IPS-15b (cell line): ENCODE data around the gene TAOK1.

Experiments used
- H3K27me3 ChIP-seq: one replicate; pipeline ENCODE4 v1.6.1; 2013; ENCODE audit warnings: low read length; ENCODE audit not compliant: control insufficient read depth, insufficient read depth
- H3K36me3 ChIP-seq: one replicate; pipeline ENCODE4 v1.6.1; 2013; ENCODE audit warnings: low read length; ENCODE audit not compliant: control insufficient read depth, insufficient read depth
- H3K4me1 ChIP-seq: one replicate; pipeline ENCODE4 v1.6.1; 2013; ENCODE audit warnings: mild to moderate bottlenecking, low read length; ENCODE audit not compliant: control insufficient read depth, insufficient read depth
- H3K4me3 ChIP-seq: one replicate; pipeline ENCODE4 v1.5.1; 2013; ENCODE audit warnings: low read depth, low read length
- H3K9ac ChIP-seq: one replicate; pipeline ENCODE4 v1.6.1; 2013; ENCODE audit warnings: low read depth, mild to moderate bottlenecking, low read length
- H3K9me3 ChIP-seq: one replicate; pipeline ENCODE4 v1.6.1; 2013; ENCODE audit warnings: mild to moderate bottlenecking, low read length; ENCODE audit not compliant: control insufficient read depth, insufficient read depth

TAOK1 gene

DNA sequence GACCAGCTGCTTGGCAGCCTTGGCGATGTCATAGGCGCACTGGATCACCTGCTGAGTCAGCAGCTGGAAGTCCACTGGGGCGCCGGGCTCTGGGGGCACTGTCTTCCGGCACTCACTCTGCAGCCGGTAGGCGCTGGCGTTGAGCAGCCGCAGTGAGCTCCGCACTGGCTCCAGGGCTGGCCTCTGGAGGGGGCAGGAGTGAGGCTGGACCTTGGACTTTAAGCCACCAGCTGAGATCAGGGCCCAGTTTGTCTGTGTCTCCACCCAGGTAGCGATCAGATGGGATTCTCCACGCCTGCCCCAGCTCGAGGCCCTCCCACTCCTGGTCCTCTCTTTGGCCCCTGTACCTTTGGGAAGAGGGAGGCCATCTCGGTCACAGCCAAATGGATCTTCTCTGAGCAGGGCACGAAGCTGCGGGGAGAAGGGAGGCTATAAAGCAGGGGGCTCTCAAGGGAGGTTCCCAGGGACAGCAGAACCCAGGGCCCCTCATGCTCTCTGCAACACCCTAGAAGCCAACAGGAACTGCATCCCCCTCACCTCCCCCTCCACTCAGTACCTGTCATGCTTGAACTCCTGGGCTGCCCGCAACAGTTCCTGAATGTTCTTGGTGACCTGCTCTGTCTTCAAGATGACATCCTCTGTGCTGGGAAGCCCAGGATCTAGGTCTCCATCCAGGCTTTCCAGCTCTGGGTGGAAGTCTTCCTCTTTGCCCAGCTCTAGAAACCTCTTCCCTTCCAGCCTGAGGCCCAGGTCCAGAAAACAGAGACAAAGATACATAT, 184.8 kb downstream of the TAOK1 start:
- H3K9ac ChIP-seq: no peak overlapping the region
- H3K27me3 ChIP-seq: peaks cover 16% of the 10 kb centered on the region
- H3K4me3 ChIP-seq: no peak overlapping the region
- H3K9me3 ChIP-seq: no peaks in the 10 kb centered on the region
- H3K36me3 ChIP-seq: peaks cover 28% of the 10 kb centered on the region
- no peaks in the 10 kb centered on the region for H3K4me1 ChIP-seq

GRCh38 chr17:29575511-29576213, 185.5 kb downstream of the TAOK1 start:
- Histone ChIP-seq H3K9ac (no peak overlapping the region), H3K9me3 (no peaks in the 10 kb centered on the region), H3K36me3 (peaks cover 28% of the 10 kb centered on the region), H3K27me3 (peaks cover 16% of the 10 kb centered on the region), H3K4me3 (no peak overlapping the region), H3K4me1 (no peaks in the 10 kb centered on the region)

- no peak overlapping the region for H3K4me3 ChIP-seq
- no peaks in the 10 kb centered on the region for H3K4me1 ChIP-seq
- H3K27me3 ChIP-seq: peaks cover 8% of the 10 kb centered on the region
- H3K36me3 ChIP-seq: peaks cover 28% of the 10 kb centered on the region
- H3K9me3 ChIP-seq: no peaks in the 10 kb centered on the region
- no peak overlapping the region for H3K9ac ChIP-seq
Measured at GRCh38 chr17:29576214-29577000, 186.2 kb downstream of the TAOK1 start.

DNA sequence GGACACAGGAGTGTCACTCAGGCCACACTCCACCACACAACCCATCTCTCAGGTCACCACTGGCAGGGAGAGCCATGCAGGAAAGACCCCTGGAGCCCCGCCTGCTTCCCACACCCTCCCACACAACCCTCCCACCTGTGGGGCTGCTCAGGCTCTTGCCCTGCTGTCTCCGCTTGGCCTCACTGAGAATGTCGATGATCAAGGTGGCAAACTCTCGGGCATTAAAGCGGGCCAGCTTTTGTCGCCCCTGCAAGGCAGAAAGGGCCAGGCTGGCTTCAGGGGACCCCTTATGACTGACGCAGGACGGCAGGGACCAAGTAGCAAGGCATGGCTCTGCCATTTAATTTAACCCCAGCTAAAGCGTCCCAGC, 186.8 kb downstream of the TAOK1 start:
- Histone ChIP-seq H3K9ac (no peak overlapping the region), H3K4me1 (no peaks in the 10 kb centered on the region), H3K4me3 (no peak overlapping the region), H3K36me3 (peaks cover 26% of the 10 kb centered on the region), H3K27me3 (peaks cover 2% of the 10 kb centered on the region), H3K9me3 (no peaks in the 10 kb centered on the region)

GRCh38 chr17:29577385-29578211, 187.4 kb downstream of the TAOK1 start:
- no peak overlapping the region for H3K4me3 ChIP-seq
- H3K9ac ChIP-seq: no peak overlapping the region
- H3K36me3 ChIP-seq: peaks cover 26% of the 10 kb centered on the region
- H3K9me3 ChIP-seq: no peaks in the 10 kb centered on the region
- no peaks in the 10 kb centered on the region for H3K4me1 ChIP-seq
- H3K27me3 ChIP-seq: no peaks in the 10 kb centered on the region

- H3K36me3 ChIP-seq: peaks cover 28% of the 10 kb centered on the region
- no peak overlapping the region for H3K4me3 ChIP-seq
- H3K4me1 ChIP-seq: no peaks in the 10 kb centered on the region
- H3K9me3 ChIP-seq: no peaks in the 10 kb centered on the region
- no peaks in the 10 kb centered on the region for H3K27me3 ChIP-seq
- no peak overlapping the region for H3K9ac ChIP-seq
Measured at GRCh38 chr17:29578626-29579485, 188.7 kb downstream of the TAOK1 start.

GRCh38 chr17:29579866-29580771, 190.0 kb downstream of the TAOK1 start:
- H3K9me3 ChIP-seq: no peaks in the 10 kb centered on the region
- H3K4me3 ChIP-seq: no peak overlapping the region
- H3K27me3 ChIP-seq: no peaks in the 10 kb centered on the region
- H3K9ac ChIP-seq: no peak overlapping the region
- peaks cover 23% of the 10 kb centered on the region for H3K36me3 ChIP-seq
- peaks cover 6% of the 10 kb centered on the region for H3K4me1 ChIP-seq

- no peak overlapping the region for H3K4me3 ChIP-seq
- no peaks in the 10 kb centered on the region for H3K9me3 ChIP-seq
- no peaks in the 10 kb centered on the region for H3K27me3 ChIP-seq
- peaks cover 18% of the 10 kb centered on the region for H3K36me3 ChIP-seq
- peaks cover 9% of the 10 kb centered on the region for H3K4me1 ChIP-seq
- H3K9ac ChIP-seq: no peak overlapping the region
Measured at GRCh38 chr17:29581583-29582253, 191.6 kb downstream of the TAOK1 start.

DNA sequence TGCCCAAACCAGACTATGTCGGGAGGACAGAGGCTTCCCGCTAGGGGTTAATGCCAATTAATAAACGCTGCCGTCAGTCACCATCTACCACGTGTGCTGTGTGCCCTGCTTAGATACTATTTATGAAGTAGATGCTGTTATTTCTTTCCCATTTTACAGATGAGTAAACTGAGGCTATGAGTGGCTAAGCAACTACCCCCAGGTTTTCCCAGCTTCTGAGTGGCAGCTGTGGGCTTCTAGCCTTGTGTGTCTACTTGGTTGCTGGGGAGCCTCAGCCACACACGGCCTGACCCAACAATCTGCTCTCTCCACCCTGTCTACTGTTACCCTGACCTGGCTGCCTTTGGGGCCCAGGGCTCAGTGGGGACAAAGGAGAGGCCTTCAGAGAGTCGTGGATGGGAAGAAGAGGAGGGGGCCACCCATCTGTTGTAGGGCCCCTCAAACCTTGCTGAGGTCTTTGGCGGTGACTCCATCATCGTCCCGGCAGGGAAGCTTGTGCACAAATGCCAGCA, 192.1 kb downstream of the TAOK1 start:
- H3K27me3 ChIP-seq: peaks cover 1% of the 10 kb centered on the region
- no peak overlapping the region for H3K9ac ChIP-seq
- H3K4me1 ChIP-seq: peaks cover 9% of the 10 kb centered on the region
- no peak overlapping the region for H3K4me3 ChIP-seq
- no peaks in the 10 kb centered on the region for H3K9me3 ChIP-seq
- H3K36me3 ChIP-seq: peaks cover 13% of the 10 kb centered on the region
